NCI-H524 (cell line): Measurements from ENCODE around the gene COPB2.

ENCODE experiments used
- DNase-seq, 2 experiments: peaks; one replicate each; lab custom pipeline; 2025; lab: John Stamatoyannopoulos, UW

COPB2 gene

GRCh38 chr3:139327861-139328260 is 61.6 kb downstream of the COPB2 start:
- DNase-seq: no peak

DNA sequence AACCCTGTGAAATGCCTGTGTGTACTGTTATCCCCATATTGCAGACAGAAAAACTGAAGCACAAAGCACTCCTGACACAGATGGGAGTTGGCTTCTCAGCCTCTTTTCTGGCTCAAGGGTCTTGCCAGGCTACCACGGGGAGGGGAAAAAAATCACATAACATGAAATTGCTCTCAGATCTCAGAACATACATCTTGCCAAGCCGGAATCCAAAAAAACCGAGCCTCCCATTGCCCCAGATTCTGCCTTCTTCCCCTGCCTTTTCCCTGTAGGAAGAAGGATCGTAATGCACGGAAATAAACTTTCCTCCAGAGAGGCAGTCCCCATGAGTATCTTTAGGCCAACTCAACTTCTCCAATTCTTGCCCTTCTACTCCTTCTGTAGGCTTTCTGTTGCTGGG is 62.2 kb downstream of the COPB2 start:
- DNase-seq: no peak

DNA sequence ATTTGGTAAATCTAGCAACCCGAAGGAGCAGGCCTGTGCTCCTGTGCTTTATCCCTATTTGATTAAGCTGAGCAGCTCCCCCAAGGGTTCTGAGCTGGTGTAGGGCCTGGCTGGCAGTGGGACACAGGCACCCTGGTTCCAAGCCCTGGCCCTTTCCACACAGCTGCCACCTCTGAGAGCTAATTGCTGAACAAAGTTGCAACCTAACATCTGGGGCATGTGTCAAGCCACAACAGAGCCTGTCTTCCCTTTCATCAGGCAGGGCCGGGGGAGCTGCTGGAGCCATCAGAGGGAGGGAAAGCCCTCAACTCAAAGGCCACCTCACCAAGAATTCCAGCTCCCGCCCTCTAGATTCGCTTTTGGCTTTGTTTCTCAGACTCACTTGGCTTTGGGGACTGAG is 62.7 kb downstream of the COPB2 start:
- peak in 1 of 2 experiments; percentile 40 for DNase-seq

DNA sequence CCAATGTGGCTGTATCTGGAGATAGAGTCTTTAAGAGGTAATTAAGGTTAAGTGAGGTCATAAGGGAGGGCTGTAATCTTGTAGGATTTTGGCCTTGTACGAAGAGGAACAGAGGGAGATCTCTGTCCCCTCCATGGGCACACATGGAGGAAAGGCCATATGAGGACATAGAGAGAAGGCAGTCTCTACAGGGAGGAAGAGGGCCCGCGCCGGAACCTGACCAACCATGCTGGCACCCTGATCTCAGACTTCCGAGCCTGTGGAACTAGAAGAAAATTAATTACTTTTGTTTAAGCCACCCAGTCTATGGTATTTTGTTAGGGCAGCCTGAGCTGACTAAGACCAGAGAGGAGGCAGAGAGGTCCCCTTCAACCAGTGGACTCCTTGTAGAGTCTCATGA is 63.3 kb downstream of the COPB2 start:
- DNase-seq: no peak

- peak in 1 of 2 experiments; percentile 28 for DNase-seq
Observed at GRCh38 chr3:139325551-139325950, 63.9 kb downstream of the COPB2 start.

DNA sequence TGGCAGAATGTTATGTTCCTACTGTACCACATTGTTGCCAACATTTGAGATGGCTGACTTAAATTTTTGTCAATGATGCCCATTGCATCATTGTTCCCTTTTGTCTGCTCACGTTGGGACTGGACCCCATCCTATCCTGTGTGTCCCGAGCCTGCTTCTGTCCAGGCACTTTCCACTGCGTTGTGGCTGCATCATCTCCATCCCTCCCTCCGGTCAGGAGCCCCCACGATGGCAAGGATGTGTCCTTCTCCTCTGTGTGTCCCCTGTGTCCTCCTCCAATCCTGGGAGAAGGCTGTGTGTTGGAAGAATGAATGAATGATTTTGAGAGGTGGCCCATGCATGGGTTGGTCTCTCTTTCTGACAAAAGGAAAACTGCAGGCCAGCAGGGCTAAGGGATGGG is 65.0 kb downstream of the COPB2 start:
- no peak for DNase-seq

- no peak for DNase-seq
Observed at GRCh38 chr3:139323146-139323545, 66.3 kb downstream of the COPB2 start.

DNA sequence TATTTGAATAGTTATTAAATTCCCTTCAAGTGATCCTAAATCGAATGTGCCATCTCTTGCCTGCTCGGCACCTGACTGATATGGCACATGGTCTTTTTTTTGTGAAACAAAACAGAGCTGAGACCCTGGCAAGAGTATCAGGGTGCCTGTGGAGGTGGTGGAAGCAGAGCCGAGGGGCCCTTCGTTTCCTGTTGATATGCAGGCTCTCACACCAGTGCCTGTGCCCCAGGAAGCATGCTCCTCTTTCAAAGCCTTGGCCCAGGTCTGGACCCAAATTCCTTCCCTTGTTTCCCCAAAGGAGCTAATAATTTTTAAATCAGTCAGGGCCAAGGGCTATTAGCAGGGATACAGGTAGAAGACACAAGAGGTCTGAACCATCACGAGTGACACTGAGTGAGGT is 67.1 kb downstream of the COPB2 start:
- no peak for DNase-seq

DNA sequence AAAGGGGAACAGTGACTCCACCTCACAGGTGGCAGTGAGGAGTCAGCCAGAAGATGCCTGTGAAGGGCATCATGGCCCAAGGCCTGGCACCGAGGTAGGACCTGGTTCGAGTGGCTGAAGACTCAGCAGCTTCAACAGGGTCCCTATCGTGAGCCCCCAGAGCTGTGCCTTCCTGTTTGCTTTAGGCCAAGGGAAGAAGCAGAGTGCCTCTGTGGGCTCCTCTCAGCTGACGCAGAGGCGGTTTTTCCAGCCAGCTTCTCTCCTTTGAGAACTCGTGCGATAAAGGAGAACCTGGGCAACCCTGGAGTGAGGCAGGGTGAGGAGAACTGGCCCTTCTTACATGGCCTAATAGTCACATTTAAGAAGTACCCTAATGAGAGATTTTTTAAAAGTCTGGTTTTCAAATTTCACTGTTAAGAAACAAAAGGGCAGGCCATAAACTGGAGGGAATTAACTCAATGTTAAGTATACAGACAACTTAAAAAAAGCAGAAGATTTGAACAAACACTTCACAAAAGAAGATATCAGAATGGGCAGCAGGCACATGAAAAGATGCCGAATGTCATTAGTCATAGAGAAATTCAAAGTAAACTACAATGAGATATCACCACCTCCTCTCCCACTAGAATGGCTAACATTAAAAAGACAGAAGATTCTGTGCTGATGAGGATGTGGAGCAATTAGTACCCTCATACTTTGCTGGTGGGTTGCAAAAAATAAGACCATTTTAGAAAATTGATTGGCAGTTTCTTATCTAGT is 68.7 kb downstream of the COPB2 start:
- no peak for DNase-seq

DNA sequence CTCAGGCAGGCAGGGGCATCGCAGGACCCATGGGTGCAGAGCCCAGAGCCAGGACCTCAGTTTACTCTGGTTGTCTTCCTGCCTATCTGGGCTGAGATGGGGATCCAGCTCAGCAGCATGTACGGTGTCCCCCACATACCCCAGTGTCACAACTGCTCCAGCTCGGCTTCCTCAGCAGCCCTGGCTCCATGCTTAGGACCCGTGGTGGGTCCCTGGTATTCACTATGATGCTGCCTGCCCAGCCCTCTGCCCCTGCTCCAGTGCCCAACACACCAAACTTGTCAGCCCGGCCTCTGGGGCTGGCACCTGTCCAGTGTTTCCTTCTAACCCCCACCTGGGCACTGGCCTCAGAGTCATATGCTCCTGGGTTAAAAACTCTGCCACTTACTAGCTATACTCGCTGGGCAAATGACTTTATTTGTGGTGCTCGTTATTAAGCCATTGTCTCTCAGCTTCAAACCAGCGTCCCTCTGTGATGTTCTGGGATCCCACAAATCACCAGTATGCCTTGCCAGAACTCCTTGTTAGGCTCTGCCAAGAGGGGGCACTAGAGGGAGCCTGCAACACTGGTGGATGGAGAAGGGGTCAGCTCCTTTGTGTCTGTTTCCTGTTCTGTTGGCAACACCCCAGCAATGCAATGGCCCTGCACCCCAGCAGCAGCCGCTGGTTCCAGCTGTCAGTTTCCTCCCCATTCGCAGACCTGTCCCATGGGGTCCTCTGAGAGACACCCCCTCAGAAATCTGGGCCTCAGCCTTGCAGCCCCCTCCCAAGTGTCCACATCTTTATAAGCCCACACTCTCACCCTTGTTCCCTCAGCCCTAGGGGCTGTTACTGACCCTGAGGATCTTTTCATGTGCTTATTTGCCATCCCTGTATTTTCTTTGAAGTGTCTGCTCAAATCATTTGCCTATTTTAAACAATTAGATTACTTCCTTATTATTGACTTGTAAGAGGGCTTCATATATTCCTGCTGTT is 69.7 kb downstream of the COPB2 start:
- DNase-seq: peak in 1 of 2 experiments; percentile 50

DNA sequence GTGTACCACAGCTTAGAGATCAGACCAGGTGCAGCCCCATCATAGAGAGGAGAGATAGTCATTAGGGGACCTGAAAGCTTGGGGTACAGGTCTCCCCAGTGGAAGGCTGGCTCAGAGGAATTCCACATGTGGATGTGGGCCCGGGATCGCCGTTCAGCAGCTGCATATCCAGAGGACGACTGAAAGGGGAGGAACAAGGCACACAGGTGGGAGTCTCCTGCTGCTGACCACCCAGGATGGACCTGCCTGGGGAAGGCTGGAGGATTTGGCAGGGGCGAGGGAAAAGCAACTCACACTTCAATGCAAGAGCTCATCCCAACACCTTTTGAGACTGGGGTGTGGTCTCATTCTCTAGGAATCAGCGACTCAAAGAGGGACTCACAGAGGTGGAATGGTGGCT is 70.6 kb downstream of the COPB2 start:
- no peak for DNase-seq

- peak in 1 of 2 experiments; percentile 47 for DNase-seq
Observed at GRCh38 chr3:139318431-139318816, 71.0 kb downstream of the COPB2 start.

- DNase-seq: no peak
Observed at GRCh38 chr3:139317660-139318430, 71.6 kb downstream of the COPB2 start.

- no peak for DNase-seq
Observed at GRCh38 chr3:139317215-139317614, 72.2 kb downstream of the COPB2 start.

DNA sequence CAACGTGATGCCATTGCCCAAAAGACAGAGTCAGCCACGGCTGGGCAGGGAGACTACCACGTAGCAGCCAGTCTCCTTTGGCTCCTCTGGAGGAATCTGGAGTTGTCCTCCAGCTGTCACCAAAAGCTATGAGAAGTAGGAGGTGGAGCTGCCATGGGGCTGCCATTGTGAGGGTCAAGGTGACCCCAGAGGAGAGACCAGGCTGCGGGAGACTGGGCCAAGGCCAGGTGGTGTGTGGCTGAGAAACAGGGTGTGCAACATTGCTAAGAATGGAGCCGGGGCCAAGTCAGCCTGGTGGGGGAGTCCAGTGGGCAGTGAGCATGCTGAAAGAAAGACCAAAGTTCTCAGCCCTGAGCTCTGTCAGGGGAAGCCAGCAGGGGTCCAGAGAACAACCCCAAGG is 75.5 kb downstream of the COPB2 start:
- no peak for DNase-seq

DNA sequence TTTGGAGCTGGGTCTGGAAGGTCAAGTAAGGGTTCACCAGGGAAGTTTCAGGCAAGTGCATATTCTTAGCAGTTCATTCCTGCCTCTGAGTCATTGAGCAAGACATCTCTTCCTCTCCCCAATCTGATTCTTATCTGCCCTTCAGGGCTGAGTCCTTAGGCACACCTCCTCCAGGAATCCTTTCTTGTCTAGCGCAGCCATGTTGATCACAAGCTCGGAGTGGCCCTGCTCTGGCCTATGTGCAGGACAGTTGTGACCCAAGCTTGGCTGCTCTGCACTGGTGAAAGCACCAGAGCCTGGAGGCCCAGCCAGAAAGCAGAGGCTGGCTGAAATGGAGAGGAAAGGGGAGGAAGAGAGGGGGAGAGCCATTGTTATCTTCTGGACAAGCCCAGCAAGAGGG is 76.5 kb downstream of the COPB2 start:
- no peak for DNase-seq

DNA sequence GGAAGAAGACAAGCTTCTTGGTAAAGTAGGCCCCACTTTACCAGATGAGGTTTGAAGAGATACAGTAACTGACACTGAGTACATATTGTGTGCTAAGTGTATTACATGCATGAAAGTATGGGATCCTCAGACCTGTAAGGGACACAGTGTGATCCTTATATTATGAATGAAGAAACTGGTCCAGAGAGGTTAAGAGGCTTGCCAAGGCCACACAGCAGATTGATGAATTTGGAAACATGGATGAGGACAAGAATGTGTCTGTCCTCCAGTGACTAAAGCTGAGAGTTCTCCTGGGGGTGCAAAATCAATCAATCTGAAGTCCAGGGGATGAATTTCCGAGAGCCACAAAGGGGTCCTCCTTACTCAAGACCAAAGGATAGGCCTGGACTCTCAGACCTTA is 77.0 kb downstream of the COPB2 start:
- DNase-seq: no peak

DNA sequence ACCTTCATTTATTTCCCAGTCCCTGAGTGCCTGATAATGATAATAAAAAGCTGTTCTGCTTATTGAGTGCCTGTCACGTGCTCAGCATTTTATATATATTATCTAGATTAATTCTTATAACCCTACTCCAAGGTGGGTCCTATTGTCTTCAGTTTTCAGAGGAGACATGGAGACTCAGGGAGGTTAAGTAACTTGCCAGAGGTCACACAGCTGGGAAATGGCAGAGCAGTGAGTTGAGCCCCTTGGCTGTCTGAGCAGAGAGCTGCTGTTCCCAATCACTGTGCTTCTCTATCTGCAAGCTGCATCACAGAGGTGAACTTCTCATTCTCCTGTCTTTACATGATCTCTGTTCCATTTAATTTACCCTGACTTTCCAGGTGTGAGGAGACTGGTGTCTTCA is 77.9 kb downstream of the COPB2 start:
- no peak for DNase-seq

GRCh38 chr3:139310474-139310933 is 78.9 kb downstream of the COPB2 start:
- no peak for DNase-seq

DNA sequence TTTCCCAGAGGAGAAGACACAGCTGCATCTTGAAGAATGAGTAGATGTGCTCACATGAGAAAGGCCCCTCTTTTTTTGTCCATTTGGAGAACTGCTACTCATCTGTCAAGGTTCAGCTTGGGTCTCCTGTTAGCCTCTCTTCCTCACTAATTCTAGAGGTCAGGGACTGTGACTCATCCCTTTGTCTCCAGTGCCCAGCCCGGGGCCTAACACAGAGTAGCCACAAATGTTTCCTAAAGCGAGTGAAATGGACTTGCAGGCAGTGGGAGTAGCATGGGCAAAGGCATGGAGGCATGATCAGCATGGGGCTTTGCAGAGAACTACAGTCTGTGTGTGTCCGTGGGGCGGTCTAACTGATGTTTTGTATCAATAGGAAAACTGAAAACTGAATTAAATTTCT is 79.6 kb downstream of the COPB2 start:
- no peak for DNase-seq

GRCh38 chr3:139309061-139309591 is 80.3 kb downstream of the COPB2 start:
- DNase-seq: peak; percentile 78 to 93

DNA sequence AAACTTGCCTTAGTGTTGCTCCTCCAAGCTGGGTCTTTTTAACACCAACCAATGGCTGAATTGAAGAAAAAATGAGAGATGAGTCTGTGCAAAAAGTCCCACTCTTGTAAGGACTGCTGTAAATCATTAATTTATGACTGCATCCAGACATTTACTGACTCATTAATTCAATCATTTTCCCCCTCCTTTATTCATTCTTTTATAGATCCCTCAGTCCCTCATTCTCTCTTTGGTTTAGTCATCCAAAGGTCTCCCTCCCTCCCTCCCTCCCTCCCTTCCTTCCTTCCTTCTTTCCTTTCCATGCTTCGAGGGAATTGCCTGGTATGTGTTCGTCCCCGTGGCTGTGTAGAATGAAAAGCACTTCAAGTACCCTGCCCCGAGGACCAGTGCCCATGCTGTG is 80.9 kb downstream of the COPB2 start:
- no peak for DNase-seq
